Loucy (cell line): ENCODE data around the gene NOVA2.

ENCODE experiments used
- EZH2phosphoT487 ChIP-seq: fragments of 200-600 bp; IDR thresholded peaks from 2 replicates; pipeline ENCODE4 v1.6.1; 2018; ENCODE audit warnings: antibody characterized with exemption, mild to moderate bottlenecking, moderate library complexity, borderline replicate concordance
- TF ChIP-seq, protein P1 (sequence below): fragments of 200-600 bp; sonication (generic); conservative IDR thresholded peaks from 2 replicates; pipeline ENCODE4 v1.5.1; 2014; ENCODE audit warnings: mild to moderate bottlenecking, antibody characterized with exemption, low read length

GRCh38 chr19:45995715-45996385 is 22.2 kb upstream of the NOVA2 start:
- TF ChIP-seq, protein P1, sequence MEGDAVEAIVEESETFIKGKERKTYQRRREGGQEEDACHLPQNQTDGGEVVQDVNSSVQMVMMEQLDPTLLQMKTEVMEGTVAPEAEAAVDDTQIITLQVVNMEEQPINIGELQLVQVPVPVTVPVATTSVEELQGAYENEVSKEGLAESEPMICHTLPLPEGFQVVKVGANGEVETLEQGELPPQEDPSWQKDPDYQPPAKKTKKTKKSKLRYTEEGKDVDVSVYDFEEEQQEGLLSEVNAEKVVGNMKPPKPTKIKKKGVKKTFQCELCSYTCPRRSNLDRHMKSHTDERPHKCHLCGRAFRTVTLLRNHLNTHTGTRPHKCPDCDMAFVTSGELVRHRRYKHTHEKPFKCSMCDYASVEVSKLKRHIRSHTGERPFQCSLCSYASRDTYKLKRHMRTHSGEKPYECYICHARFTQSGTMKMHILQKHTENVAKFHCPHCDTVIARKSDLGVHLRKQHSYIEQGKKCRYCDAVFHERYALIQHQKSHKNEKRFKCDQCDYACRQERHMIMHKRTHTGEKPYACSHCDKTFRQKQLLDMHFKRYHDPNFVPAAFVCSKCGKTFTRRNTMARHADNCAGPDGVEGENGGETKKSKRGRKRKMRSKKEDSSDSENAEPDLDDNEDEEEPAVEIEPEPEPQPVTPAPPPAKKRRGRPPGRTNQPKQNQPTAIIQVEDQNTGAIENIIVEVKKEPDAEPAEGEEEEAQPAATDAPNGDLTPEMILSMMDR: no peak
- TF ChIP-seq EZH2phosphoT487: no peak
